ENCODE measurements around the gene NGFR. TPM values are rescaled to one million over a fixed set of nuclear protein-coding genes. Genes with fewer than 3 reads are reported as not detected.
"Not testable (repeated sequence)": the region's sequence is repeated elsewhere in the genome, so short reads cannot be mapped to it uniquely, and the experiment has no call there.

Gene NGFR
- total RNA-seq, 1 donor from 2014 or later, result 1.2 TPM

DNA sequence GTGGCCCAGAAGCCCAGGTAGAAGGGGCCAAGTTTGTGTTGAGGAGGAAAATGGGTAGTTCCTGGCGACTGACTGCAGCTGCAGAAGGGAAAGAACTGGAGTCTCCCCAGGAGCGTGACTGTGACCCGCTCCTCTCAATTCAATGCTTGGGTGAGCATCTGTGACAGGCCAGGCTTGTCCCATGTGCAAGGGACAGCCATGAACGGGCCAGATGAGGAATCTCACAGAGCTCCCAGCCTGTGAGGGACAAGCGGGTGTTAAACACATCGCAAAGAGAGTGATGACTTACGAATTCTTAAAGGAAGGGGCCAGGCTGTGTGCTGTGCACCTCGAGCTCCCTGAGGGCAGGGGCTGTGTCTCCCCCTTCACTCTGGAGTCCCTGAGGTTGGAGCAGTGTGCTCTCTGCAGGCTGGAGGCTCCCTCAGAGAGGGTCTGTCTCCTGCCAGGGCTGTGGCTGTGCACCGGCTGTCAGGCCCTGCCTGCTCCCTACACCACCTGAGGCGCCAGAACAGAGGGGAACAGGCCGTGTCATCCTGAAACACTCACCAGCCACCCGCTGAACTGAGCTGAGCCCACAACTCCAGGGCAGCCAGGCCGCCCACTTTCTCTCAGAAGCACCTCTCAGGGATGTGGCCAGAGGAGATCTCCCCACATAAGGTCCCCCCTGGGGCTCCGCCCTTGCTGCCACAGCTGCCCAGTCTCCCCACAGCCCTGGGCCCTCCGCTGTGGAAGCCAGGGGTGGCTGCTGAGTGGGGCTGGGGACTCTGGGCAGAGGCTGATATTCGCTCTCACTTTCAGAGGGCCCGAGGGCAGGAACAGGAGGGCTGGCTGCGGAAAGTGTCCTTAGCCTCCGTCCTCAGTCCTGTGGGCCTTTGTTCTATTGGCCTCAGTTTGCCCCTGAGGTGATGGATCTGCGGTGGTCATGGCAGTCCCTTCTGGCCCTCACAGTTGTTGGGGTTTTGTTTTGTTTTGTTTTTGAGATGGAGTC is 54.9 kb downstream of the NGFR start:
- ChIA-PET POLR2A (no interaction called here), CTCF (no interaction called here)
- no peaks in the 10 kb centered on the region for H3K4me1 Mint-ChIP-seq
- no peaks in the 10 kb centered on the region for H3K9me3 Mint-ChIP-seq
- no peak overlapping the region for H3K4me3 Mint-ChIP-seq
- DNase-seq, result no peak
- no peak for ATAC-seq (ENCODE audit: low read depth)
- peaks cover 2% of the 10 kb centered on the region for H3K27me3 Mint-ChIP-seq
- TF ChIP-seq, protein P1, sequence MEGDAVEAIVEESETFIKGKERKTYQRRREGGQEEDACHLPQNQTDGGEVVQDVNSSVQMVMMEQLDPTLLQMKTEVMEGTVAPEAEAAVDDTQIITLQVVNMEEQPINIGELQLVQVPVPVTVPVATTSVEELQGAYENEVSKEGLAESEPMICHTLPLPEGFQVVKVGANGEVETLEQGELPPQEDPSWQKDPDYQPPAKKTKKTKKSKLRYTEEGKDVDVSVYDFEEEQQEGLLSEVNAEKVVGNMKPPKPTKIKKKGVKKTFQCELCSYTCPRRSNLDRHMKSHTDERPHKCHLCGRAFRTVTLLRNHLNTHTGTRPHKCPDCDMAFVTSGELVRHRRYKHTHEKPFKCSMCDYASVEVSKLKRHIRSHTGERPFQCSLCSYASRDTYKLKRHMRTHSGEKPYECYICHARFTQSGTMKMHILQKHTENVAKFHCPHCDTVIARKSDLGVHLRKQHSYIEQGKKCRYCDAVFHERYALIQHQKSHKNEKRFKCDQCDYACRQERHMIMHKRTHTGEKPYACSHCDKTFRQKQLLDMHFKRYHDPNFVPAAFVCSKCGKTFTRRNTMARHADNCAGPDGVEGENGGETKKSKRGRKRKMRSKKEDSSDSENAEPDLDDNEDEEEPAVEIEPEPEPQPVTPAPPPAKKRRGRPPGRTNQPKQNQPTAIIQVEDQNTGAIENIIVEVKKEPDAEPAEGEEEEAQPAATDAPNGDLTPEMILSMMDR (IDR thresholded peaks at IDR 0.05), result no peak
- H3K27ac Mint-ChIP-seq, result no peak overlapping the region
- intact Hi-C loops (cut with micrococcal nuclease), result no loop called here
- H3K36me3 Mint-ChIP-seq (ENCODE audit: low read depth), result no peaks in the 10 kb centered on the region

- DNase-seq; H3K27ac Mint-ChIP-seq; intact Hi-C loops (cut with micrococcal nuclease); CTCF ChIA-PET; POLR2A ChIA-PET; ATAC-seq (ENCODE audit: low read depth); H3K27me3 Mint-ChIP-seq; H3K36me3 Mint-ChIP-seq (ENCODE audit: low read depth); H3K4me1 Mint-ChIP-seq; H3K4me3 Mint-ChIP-seq; H3K9me3 Mint-ChIP-seq: not testable (repeated sequence)
Observed at GRCh38 chr17:49550764-49551163, 55.7 kb downstream of the NGFR start.

DNA sequence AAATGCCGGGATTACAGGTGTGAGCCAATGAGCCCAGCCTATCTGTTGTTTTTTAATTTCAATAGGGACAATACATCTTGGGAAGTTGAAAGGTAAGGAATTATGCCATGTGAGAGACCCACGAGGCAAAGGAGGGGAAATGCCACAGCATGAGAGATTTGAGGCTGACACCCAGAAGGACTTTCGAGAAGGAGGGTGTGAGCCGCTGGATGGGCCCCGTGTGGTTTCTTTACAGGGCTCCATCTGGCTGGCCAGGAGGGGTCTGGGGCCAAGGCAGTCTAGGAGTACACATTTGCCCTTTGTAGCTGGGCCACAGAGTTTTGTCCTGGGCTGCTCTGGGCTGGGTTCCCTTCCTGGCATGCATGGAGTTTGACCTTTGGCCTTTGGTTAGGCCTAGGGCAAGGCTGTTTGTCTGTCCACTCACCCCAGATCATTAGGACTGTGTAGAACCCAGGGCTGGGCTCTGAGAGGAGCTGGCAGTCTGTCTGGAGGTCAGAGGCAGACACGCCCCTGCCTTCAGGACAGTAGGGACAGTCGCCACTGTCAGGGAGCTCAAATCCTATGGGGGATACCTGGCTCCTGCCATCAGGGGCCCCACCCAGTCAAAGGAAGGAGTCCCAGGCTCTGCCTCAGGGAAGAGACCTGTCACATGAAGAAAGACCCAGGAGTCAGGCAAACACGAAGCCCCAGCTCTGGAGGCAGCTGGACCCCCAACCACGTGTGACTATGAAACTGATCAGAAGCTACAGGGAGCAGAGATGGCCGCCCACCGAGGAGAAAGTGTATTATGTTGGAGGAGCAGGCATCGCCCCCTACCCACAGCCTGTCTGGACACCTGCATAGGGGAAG is 56.4 kb downstream of the NGFR start:
- no peaks in the 10 kb centered on the region for H3K4me1 Mint-ChIP-seq
- POLR2A ChIA-PET, result no interaction called here
- no peak for DNase-seq
- H3K9me3 Mint-ChIP-seq, result no peaks in the 10 kb centered on the region
- no peaks in the 10 kb centered on the region for H3K36me3 Mint-ChIP-seq (ENCODE audit: low read depth)
- no peak for ATAC-seq (ENCODE audit: low read depth)
- peaks cover 2% of the 10 kb centered on the region for H3K27me3 Mint-ChIP-seq
- H3K27ac Mint-ChIP-seq, result no peak overlapping the region
- CTCF ChIA-PET, result no interaction called here
- no peak overlapping the region for H3K4me3 Mint-ChIP-seq
- TF ChIP-seq, protein P1 (IDR thresholded peaks at IDR 0.05), result no peak
- intact Hi-C loops (cut with micrococcal nuclease), result no loop called here

GRCh38 chr17:49552070-49552751 is 57.1 kb downstream of the NGFR start:
- DNase-seq (no peak), ATAC-seq (ENCODE audit: low read depth) (no peak)
- no peak overlapping the region for H3K27ac Mint-ChIP-seq
- no peak overlapping the region for H3K4me3 Mint-ChIP-seq
- TF ChIP-seq, protein P1 (IDR thresholded peaks at IDR 0.05), result no peak
- ChIA-PET CTCF (interaction anchor here (1.1 kb wide), 1 partner anchor 116 kb away, joined by 3 read pairs; no protein-coding TSS in a partner anchor), POLR2A (no interaction called here)
- intact Hi-C loops (cut with micrococcal nuclease), result no loop called here
- H3K9me3 Mint-ChIP-seq, result no peaks in the 10 kb centered on the region
- no peaks in the 10 kb centered on the region for H3K36me3 Mint-ChIP-seq (ENCODE audit: low read depth)
- H3K4me1 Mint-ChIP-seq, result no peaks in the 10 kb centered on the region
- peaks cover 2% of the 10 kb centered on the region for H3K27me3 Mint-ChIP-seq

DNA sequence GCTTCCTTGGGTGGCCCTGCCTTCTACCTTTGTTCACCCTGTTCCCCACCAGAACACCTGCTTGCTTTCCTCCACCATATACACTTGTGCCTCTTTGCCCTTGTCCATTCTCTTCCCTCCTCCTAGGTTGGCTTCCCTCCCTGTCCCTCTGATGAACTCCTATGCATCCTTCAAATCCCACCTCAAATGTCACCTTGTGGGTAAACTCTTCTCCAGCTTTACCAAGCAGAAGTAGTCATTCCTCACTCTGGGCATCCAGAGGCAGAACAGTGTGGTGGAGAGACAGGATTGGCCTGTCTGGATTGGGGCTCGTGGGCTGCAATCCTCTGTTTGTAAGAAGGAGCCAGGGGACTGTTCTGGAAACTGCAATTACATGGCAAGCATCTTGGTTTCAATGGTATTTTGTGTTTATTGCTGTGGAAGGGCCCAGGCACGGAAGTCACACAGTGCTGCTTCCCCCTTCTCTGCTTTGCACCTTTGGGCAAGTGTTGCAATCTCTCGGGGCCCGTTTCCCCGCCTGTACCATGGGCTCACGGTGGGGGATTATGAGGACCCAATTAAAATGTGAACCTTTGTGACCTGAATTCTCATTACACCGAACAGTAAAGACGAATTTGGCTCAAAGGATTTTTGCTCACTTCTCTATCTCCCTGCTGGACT is 58.7 kb downstream of the NGFR start:
- ATAC-seq (ENCODE audit: low read depth) (no peak), DNase-seq (no peak)
- Mint-ChIP-seq H3K27me3 (peaks cover 4% of the 10 kb centered on the region), H3K4me1 (no peaks in the 10 kb centered on the region), H3K36me3 (ENCODE audit: low read depth) (no peaks in the 10 kb centered on the region), H3K4me3 (no peak overlapping the region), H3K9me3 (no peaks in the 10 kb centered on the region), H3K27ac (no peak overlapping the region)
- ChIA-PET CTCF (interaction anchor here (0.7 to 1.1 kb wide), 2 partner anchors 118 to 898 kb away, joined by 3 read pairs; no protein-coding TSS in a partner anchor), POLR2A (no interaction called here)
- intact Hi-C loops (cut with micrococcal nuclease), result no loop called here
- TF ChIP-seq, protein P1 (IDR thresholded peaks at IDR 0.05), result no peak

All from activated B cell treated with CpG ODN at 0.5 μM for 24 hours (primary cell).